H54 (cell line): ENCODE results near the gene GNG13.
"Not testable (repeated sequence)": the region's sequence is repeated elsewhere in the genome, so short reads cannot be mapped to it uniquely, and the experiment has no call there.

Experiments
- DNase-seq: peaks from one replicate; pipeline ENCODE4 v3.0.0; 2011; ENCODE audit warnings: low spot score, mixed read lengths; ENCODE audit not compliant: insufficient read length
- FAIRE-seq: peaks from 3 replicates; lab custom pipeline; 2011; peaks lifted over from hg19 to GRCh38; lab: Jason Lieb, UNC
- POLR2A ChIP-seq: IDR thresholded peaks from 2 replicates; pipeline ENCODE4 v1.6.1; 2011; ENCODE audit warnings: low read depth, mild to moderate bottlenecking, low read length

The GNG13 gene

DNA sequence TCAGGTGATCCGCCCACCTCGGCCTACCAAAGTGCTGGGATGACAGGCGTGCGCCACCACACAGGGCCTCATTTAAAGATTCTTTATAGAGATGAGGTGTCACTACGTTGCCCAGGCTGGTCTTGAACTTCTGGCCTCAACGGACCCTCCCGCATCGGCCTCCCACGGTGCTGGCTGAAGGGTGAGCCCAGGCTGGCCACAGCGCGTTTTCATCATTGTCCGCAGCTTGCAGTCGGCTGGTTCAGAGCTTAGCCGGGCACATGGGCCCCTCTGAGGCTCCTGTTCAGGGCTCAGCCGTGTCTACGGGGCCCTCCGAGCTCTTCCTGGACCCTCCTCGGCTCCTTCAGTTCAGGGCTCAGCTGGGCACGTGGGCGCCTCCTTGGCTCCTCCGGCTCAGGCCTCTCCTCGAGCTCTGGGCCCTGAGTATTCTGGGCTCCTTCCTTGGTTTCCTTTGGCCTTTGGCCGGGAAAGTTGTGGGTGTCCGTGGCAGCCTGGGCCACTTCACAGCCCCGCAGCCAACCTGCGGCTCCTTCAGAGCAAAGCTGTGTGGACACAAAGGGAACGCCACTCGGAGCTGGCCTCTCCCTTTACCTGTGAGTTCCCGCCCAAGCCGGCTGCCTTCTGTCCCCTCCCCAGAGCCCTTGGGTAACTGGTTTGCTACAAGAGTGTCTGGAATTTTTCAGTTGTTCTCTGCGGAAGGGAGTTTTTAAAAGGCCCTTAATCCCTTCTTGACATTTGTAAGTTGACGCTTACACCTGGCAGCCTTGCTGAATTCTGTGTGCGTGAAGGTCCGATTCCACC lies 41.2 kb downstream of the GNG13 start:
- no peak for DNase-seq
- no peak for FAIRE-seq
- TF ChIP-seq POLR2A, result no peak

DNA sequence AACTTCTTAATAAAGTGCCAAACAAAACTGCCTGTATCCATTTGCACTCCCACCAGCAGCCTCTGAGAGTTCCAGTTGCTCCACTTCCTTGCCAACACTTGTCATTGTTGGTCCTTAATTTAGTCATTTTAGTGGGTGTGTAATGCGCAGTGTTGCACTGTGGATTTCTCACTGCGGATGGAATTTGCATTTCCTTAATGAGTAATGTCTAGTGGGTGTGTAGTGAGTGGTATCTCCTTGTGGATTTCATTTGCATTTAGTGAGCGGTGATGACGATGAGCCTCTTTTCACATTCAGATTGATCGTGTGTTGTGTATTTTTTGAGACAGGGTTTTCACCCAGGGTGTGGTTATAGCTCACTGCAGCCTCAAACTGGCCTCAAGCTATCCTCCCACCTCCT lies 44.1 kb downstream of the GNG13 start:
- FAIRE-seq (no peak), DNase-seq (no peak)
- no peak for TF ChIP-seq POLR2A

DNA sequence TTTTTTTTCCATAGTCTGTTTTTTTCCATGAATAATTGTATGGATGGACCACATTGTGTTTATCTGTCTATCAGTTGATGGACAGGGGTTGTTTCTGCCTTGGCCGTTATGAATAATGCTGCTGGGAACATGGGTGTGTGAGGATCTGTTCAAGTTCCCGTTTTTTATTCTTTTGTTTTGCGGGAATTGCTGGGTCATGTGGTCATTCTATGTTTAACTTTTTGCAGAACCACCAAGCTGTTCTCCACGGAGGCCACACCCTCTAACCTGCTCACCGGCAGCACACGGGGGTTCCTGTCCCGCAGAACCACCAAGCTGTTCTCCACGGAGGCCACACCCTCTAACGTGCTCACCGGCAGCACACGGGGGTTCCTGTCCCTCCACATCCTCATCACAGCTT lies 45.9 kb downstream of the GNG13 start:
- FAIRE-seq (no peak), DNase-seq (no peak)
- TF ChIP-seq POLR2A, result no peak

DNA sequence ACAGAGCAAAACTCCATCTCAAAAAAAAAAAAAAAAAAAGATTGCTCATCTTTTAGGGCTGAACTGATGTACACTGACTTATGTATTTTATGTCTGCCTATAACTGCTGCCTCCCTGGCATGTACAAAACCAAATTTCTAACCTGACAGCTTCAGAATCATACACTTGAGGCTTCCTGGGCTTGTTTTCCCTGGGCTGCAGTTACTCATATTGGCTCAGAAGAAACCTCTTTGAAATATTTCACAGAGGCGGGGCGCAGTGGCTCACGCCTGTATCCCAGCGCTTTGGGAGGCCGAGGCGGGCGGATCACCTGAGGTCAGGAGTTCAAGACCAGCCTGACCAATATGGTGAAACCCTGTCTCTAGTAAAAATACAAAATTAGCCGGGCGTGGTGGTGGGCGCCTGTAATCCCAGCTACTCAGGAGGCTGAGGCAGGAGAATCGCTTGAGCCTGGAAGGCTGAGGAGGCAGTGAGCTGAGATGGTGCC lies 46.4 kb downstream of the GNG13 start:
- not testable (repeated sequence) for FAIRE-seq

DNA sequence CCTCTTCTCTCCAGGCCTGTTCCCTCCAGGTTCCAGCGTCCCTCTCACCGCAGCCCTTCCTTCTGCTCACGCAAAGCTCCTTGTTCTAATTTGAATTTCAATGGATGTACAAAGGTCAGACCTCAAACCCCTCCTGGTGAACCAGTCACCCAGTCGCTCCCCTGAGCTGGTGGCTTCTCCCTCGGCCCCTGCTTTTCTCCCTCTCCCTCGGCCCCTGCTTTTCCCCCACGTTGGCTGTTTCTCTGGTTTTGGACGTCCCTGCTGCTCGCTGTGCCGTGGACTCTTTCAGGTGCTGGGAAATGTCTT lies 48.6 kb downstream of the GNG13 start:
- FAIRE-seq (no peak), DNase-seq (no peak)
- no peak for TF ChIP-seq POLR2A

More for the DNA sequence above, 46.4 kb downstream of the GNG13 start:
- not testable (repeated sequence) for DNase-seq

DNA sequence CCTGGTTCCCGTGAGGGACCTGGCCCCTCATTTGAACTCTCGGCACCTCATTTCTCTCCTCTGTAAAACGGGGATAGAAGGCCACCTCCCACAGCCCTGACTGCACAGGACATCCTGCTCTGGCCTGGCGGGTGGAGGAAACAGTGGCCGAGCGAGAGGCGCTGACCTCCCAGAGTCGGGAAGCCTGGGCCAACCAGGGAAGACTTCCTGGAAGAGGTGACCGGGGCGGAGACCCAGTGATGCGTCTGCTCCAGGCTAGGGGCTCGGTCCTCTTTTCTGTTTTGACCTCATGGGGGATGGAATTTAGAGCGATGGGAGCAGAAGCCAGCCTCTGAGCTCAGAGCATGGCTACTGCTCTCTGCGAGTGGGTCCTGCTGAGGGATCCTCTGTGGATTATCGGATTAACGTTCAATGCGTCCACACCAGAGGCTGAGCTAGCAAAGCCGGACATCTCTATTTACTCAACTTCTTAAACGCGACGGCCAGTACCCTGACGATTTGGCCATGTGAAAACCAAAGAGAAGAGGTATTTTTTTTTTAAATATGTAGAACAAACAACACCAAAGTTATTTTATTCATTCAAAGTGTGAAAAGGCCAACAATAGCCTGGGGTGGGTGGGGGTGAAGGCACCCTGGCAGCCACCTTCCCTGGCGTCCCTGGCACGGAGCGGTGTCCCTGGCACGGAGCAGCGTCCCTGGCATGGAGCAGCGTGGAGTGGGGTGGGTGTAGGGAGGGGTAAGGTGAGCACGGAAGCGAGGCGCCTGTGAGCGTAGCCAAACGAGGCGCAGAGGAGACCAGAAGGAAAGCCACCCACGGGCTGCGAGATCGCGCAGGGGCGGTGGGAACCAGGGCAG lies 49.2 kb downstream of the GNG13 start:
- FAIRE-seq, result no peak
- no peak for DNase-seq
- no peak for TF ChIP-seq POLR2A

DNA sequence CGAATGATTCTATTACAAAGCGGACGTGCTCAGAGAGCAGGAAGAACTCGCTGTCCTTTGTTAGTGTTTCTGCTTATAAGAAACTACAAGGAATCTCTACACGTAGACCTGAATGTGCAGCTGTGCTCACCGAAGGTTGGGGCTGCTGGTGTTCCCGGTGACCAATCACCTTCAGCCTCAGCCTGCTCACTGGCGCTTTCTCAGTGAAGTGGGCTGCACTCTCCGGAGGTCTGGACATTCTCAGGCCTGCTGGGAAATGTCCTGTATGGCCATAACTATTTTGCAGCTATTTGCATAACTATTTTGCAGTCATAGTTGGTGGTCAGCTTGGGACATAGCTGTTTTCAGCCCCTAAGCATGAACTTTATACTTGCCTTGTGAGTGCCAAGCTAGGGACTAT lies 50.0 kb downstream of the GNG13 start:
- no peak for FAIRE-seq
- TF ChIP-seq POLR2A, result no peak
- no peak for DNase-seq

DNA sequence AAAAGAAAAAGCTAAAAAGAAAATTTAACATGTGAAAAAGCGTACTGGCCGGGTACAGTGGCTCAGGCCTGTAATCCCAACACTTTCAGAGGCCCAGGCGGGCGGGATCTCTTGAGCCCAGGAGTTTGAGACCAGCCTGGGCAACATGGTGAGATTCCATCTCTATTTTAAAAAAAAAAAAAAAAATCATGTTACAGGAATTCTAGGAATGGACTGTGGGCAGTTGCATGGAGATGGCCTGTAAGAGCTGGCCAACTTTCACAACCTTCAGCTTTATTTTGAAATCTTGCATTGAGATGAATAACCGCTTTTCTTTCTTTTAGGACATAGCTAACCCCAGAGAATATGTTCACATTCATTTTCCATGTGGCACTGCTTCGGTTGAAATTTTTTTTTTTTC lies 51.5 kb downstream of the GNG13 start:
- no peak for FAIRE-seq
- TF ChIP-seq POLR2A, result no peak
- DNase-seq, result no peak
